ENCODE results near the gene PDGFA.

DNA sequence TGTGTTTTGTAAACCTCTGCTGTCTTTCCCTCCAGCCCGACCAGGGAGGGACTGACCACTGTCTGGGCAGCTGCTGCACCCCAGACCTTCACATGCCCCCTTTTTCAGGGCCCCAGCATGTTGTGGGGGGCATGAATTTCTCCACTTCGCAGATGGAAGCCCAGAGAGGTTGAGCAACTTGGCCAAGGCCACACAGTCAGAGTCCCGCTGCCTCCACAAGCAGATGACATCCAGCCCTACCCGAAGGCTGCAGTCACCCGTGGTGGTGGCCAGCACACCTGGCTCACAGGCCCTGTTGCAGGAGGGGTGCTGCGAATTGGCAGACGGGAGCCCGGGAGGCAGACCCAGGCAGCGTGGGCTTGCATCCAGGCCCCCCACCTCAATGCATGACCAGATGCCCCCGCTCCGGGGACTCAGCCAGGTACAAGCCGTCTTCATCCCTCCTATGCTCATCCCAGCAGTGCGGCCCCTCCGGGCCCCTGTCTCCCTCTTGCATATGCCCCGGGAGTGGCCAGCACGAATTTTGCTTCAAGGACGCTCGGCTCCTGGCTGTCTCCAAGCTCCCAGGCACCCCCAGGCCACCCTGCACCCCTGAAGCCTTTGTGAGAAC lies 36.0 kb upstream of the PDGFA start:
- TF ChIP-seq, protein P1, sequence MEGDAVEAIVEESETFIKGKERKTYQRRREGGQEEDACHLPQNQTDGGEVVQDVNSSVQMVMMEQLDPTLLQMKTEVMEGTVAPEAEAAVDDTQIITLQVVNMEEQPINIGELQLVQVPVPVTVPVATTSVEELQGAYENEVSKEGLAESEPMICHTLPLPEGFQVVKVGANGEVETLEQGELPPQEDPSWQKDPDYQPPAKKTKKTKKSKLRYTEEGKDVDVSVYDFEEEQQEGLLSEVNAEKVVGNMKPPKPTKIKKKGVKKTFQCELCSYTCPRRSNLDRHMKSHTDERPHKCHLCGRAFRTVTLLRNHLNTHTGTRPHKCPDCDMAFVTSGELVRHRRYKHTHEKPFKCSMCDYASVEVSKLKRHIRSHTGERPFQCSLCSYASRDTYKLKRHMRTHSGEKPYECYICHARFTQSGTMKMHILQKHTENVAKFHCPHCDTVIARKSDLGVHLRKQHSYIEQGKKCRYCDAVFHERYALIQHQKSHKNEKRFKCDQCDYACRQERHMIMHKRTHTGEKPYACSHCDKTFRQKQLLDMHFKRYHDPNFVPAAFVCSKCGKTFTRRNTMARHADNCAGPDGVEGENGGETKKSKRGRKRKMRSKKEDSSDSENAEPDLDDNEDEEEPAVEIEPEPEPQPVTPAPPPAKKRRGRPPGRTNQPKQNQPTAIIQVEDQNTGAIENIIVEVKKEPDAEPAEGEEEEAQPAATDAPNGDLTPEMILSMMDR (IDR thresholded peaks at IDR 0.05) = no peak
- no peak for TF ChIP-seq POLR2A (IDR thresholded peaks at IDR 0.05)

Measured in esophagus squamous epithelium (tissue), 4 donors.